BJ (cell line): Measurements from ENCODE around the gene CCDC191. TPM values are rescaled to one million over a fixed set of nuclear protein-coding genes. Genes with fewer than 3 reads are reported as not detected.

ENCODE experiments used
- CTCF ChIA-PET: fragments of 350-600 bp; formaldehyde crosslinking; extraction: SDS; loops from one replicate; lab custom pipeline; 2021; ENCODE audit warnings: antibody characterized with exemption, inconsistent platforms; lab: Yijun Ruan, JAX
- POLR2A ChIA-PET: fragments of 300-600 bp; sonication (Branson Sonifier 250); formaldehyde crosslinking; extraction: SDS; loops from one replicate; lab custom pipeline; 2021; ENCODE audit warnings: antibody characterized with exemption; lab: Charles Lee
- DNase-seq: peaks from one replicate; pipeline ENCODE4 v3.0.0-alpha.2; 2011; ENCODE audit warnings: low read depth
- H3K27me3 ChIP-seq: 2 replicates; pipeline ENCODE4 v1.6.0; 2011; ENCODE audit warnings: low read length; ENCODE audit not compliant: control insufficient read depth, insufficient read depth
- H3K36me3 ChIP-seq: 2 replicates; pipeline ENCODE4 v1.5.1; 2011; ENCODE audit warnings: low read length; ENCODE audit not compliant: control insufficient read depth, insufficient read depth
- H3K4me3 ChIP-seq: 2 replicates; pipeline ENCODE4 v1.5.1; 2011; ENCODE audit warnings: low read depth, mild to moderate bottlenecking, control low read depth, low read length
- CTCF ChIP-seq: IDR thresholded peaks from 2 replicates; pipeline ENCODE4 v1.5.1; 2011; ENCODE audit warnings: low read depth, mild to moderate bottlenecking, control low read depth, inconsistent platforms, low read length, moderate library complexity; ENCODE audit not compliant: insufficient read depth
- polyA plus RNA-seq: library from polyadenylated mRNA; depleted of rRNA; stranded (reverse); fragments of >200 nt; gene quantifications from 2 replicates; pipeline ENCODE4 v1.2.3, GENCODE V29; 2011

CCDC191 gene
- polyA plus RNA-seq, 1 experiment: 1.3 TPM

GRCh38 chr3:114014211-114014610 is 42.1 kb downstream of the CCDC191 start:
- ChIA-PET CTCF (no interaction called here), POLR2A (no interaction called here)
- Histone ChIP-seq H3K27me3 (no peaks in the 10 kb centered on the region), H3K36me3 (peaks cover 1% of the 10 kb centered on the region; the same call in 1 of the 2 replicates), H3K4me3 (no peak overlapping the region)
- TF ChIP-seq CTCF: no peak
- DNase-seq: no peak

- ChIA-PET CTCF (no interaction called here), POLR2A (no interaction called here)
Measured at GRCh38 chr3:114011059-114011797, 45.1 kb downstream of the CCDC191 start.

GRCh38 chr3:114005481-114005880 is 50.8 kb downstream of the CCDC191 start:
- POLR2A ChIA-PET: no interaction called here
- Histone ChIP-seq H3K4me3 (no peak overlapping the region), H3K36me3 (no peaks in the 10 kb centered on the region), H3K27me3 (no peaks in the 10 kb centered on the region)
- no peak for TF ChIP-seq CTCF
- DNase-seq: no peak
- CTCF ChIA-PET: interaction anchor here (1.1 kb wide), 1 partner anchor 23 kb away, joined by 3 read pairs; no protein-coding TSS in a partner anchor

More at GRCh38 chr3:114011059-114011797, 45.1 kb downstream of the CCDC191 start:
- no peak for TF ChIP-seq CTCF
- Histone ChIP-seq H3K36me3 (peaks cover 1% of the 10 kb centered on the region; the same call in 1 of the 2 replicates), H3K27me3 (no peaks in the 10 kb centered on the region), H3K4me3 (no peak overlapping the region)
- no peak for DNase-seq

GRCh38 chr3:113985541-113985940 is 70.8 kb downstream of the CCDC191 start:
- no peaks in the 10 kb centered on the region for H3K27me3 ChIP-seq
- no peaks in the 10 kb centered on the region for H3K36me3 ChIP-seq
- TF ChIP-seq CTCF: no peak
- CTCF ChIA-PET: no interaction called here
- POLR2A ChIA-PET: no interaction called here
- DNase-seq: no peak
- no peak overlapping the region for H3K4me3 ChIP-seq

GRCh38 chr3:113983544-113983943 is 72.8 kb downstream of the CCDC191 start:
- H3K36me3 ChIP-seq: no peaks in the 10 kb centered on the region
- no peak overlapping the region for H3K4me3 ChIP-seq
- POLR2A ChIA-PET: no interaction called here
- no peak for TF ChIP-seq CTCF
- CTCF ChIA-PET: no interaction called here
- no peak for DNase-seq
- H3K27me3 ChIP-seq: no peaks in the 10 kb centered on the region
